VCaP (cell line): ENCODE measurements around the gene FRMD5.

Source experiments
- H3K27ac ChIP-seq: fragments of 450-650 bp; 2 replicates; pipeline ENCODE4 v1.5.1; 2017
- TF ChIP-seq, protein P1 (sequence below): fragments of 450-650 bp; conservative IDR thresholded peaks from 2 replicates; pipeline ENCODE4 v1.5.1; 2017; ENCODE audit warnings: mild to moderate bottlenecking, moderate library complexity

Gene FRMD5

DNA sequence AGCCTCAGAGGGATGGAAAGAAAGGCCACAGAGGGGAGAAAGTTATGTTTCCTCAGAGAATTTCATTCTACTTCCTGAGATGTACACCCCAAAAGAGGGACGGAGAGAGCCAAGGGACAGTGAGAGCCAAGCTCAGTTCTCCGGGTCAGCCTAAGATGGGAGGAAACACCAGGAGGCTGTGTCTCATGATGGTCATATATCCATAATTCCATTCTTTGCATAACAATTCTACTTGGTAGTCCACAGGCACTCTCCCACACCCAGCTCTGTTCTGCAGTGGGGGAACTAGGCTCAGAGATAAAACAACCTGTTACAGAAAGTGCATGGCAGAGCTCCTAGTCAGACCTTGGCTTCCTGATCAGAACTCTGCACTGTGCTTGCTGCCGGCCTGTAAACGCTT is 313.8 kb downstream of the FRMD5 start:
- no peak overlapping the region for H3K27ac ChIP-seq
- TF ChIP-seq, protein P1, sequence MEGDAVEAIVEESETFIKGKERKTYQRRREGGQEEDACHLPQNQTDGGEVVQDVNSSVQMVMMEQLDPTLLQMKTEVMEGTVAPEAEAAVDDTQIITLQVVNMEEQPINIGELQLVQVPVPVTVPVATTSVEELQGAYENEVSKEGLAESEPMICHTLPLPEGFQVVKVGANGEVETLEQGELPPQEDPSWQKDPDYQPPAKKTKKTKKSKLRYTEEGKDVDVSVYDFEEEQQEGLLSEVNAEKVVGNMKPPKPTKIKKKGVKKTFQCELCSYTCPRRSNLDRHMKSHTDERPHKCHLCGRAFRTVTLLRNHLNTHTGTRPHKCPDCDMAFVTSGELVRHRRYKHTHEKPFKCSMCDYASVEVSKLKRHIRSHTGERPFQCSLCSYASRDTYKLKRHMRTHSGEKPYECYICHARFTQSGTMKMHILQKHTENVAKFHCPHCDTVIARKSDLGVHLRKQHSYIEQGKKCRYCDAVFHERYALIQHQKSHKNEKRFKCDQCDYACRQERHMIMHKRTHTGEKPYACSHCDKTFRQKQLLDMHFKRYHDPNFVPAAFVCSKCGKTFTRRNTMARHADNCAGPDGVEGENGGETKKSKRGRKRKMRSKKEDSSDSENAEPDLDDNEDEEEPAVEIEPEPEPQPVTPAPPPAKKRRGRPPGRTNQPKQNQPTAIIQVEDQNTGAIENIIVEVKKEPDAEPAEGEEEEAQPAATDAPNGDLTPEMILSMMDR = no peak

DNA sequence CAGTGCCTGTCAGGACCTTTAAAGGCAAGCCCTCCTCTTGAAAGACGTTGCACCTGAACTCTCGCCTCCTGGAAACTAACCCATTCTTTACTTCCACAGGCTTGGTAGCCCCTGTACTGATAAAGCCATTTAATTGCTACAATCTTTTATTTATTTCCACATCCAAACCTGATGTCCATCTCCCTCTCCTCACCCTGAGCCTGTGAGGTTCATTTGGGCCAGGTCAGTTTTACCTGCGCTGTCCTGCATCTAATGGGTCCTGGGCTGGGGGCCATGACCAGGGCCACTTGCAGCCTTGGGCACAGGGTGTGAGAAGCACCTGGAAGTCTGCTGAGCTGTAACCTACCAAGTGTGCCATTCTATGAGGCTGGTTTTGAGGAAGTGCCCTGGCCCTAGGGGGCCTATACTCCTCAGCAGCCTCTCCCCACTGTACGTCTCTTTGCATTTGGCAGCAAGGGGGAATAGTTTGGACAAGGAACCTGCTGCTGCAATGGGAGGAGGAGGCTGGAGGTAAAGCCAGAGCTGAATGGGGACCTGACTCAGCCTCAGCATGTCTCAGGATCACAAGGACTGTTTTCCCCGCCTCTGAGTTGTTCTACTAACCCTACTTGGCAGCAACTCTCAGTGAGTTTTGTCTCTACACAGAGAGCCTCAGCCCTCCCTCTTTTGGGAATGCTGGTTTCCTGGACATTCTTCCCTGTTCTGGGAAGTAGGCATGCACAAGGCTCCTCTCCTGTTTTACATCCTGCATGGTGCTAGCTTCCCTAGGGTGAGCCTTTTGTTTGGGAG is 314.5 kb downstream of the FRMD5 start:
- H3K27ac ChIP-seq = peak overlapping the region; percentile 83; the same call in 1 of the 2 replicates

DNA sequence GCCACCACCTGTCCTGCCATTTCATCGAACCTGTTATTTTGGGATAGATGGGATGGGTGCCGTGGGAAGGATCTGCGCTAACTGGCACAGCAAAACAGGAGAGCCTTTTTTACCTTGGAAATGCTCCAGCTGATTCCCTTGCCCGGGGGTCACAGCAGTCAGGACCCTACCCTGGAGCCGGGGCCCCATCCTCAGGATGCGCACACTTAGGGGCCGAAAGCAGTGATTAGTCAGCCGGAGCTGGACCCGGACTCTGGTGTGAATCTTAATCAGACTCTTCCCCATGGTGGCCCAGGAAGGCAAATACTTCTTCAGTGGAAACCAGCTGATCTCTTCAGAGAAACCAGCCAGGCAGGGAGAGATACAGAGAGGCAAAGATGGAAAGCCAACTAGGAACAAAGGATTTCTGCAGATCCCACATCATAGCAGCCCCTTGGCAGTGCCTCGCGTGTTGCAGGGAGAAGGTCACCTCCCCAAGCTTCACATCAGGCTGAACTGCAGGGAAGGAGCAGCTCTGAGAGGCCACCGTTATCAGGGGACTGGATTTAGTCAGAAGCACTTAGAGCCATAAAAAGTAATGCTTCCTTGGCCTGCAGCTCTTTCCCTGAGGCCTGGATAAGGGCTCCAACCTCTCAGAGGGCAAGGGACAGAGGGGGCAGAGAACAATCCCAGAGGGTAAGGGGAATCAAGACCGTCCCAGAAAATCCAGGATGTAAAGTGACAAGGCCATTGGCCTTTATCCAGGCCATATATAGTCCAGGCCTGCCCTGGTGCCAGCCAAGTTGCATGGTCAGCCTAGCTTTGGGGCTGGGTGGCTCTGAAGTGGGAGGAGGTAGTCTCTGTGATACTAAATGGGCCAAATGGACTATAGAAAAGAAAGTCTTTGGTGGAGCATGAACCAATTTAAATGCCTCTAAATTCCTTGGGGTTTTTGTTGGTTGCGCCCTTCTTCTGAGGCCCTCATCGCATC is 315.4 kb downstream of the FRMD5 start:
- TF ChIP-seq, protein P1 = no peak
- H3K27ac ChIP-seq = peak overlapping the region; percentile 83; the same call in 1 of the 2 replicates

More for the DNA sequence above, 314.5 kb downstream of the FRMD5 start:
- TF ChIP-seq, protein P1 = no peak

DNA sequence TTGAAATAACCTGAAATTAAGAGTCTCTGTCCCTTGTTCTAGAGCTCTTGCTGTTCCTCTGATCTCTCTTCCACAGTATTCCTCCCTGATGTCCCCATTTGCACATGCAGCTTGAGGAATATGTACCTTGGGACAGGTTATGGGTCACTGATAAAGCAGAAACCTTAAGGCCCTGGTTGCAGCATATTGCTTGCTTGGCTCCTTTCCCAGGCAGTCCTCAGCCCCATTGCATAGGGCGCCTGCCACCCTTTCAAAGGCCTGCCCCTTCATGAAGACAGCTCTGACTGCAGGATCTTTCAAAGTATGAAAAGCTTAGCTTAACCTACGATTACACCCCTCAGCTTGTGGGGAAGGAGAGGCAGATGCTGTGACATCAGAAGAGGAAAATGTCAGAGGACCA is 316.6 kb downstream of the FRMD5 start:
- TF ChIP-seq, protein P1 = no peak
- peak overlapping the region; percentile 83 for H3K27ac ChIP-seq

DNA sequence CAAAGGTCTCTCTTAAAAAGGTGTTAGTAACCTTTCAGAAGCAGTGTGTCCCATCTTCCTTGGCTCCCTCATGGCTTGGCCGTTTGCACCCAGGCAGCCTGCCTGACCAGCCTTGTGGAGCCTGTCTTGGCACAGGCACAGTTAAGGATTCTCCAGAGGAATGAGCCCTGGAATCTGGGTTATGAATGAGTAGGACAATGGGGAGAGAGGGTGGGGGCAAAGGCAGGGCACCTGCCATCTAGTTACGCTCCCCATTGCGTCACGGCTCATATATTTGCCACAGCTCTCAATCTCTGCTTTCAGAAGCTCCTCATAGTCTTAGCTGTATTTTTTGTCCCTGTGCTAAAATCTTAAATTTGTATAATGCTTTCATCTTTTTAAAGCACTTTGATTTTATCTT is 317.7 kb downstream of the FRMD5 start:
- peak overlapping the region; percentile 83 for H3K27ac ChIP-seq
- TF ChIP-seq, protein P1 = no peak

DNA sequence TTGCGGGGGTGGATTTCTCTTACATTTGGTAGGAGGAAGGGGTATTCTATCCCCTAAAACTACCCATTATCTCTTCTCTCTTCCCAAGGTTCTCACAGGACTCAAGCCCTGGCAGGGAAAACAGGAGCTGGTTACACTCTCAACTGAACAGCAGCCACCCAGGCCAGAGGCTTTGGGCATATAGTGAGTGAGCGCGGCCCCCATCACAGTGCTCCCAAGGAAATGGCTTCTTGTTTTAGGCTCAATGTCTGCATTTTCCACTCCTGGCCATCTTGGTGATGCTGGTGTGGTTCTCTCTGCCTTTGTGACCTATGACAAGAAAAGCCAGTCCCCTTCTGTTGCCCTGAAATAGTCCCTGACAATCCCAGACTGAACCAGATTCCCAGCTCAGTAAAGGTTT is 318.2 kb downstream of the FRMD5 start:
- TF ChIP-seq, protein P1 = no peak
- peak overlapping the region; percentile 83 for H3K27ac ChIP-seq

DNA sequence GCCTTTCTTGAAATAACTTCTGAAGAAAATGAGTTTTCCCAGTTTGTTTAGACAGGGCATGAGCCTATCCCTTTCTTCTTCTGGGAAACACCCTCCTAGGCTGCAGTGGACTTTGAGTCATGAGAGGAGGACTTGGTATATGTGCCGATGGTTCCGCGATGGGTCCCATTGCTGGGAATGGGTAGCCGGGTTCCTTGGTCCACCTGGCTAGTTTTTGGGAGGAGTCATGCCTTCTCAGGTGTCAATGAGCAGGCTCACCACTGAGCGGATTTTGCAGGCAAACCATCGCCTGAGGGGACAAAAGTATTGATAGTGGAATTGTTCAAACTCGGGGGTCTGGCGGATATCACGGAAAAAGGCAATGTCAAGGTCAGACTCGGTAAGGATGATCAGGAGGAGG is 321.4 kb downstream of the FRMD5 start:
- TF ChIP-seq, protein P1 = no peak
- H3K27ac ChIP-seq = no peak overlapping the region
